Measurements from ENCODE around the gene RCBTB2.

Gene RCBTB2

GRCh38 chr13:48578516-48579164 is 45.8 kb upstream of the RCBTB2 start:
- Histone ChIP-seq H3K4me1 (ENCODE audit: insufficient read depth, insufficient read length) (no peaks in the 10 kb centered on the region), H3K4me3 (ENCODE audit: insufficient read length, low read depth) (no peak overlapping the region), H3K36me3 (ENCODE audit: insufficient read depth, insufficient read length, low read length) (no peaks in the 10 kb centered on the region), H3K27me3 (ENCODE audit: insufficient read depth, insufficient read length) (no peaks in the 10 kb centered on the region), H3K9me3 (ENCODE audit: insufficient read depth, low read length) (no peaks in the 10 kb centered on the region), H3K9ac (ENCODE audit: insufficient read length, low read depth) (no peak overlapping the region)
- no peak for TF ChIP-seq ZNF274 (IDR thresholded peaks at IDR 0.05; ENCODE audit: low read depth, low read length)
- no peak for DNase-seq (ENCODE audit: low read depth, low spot score)

- no peak for TF ChIP-seq SUZ12 (IDR thresholded peaks at IDR 0.05; ENCODE audit: extremely low read depth, insufficient read depth, insufficient read length)
- no peak for TF ChIP-seq YY1 (IDR thresholded peaks at IDR 0.05; ENCODE audit: insufficient read depth, insufficient read length)
- TF ChIP-seq ZNF274 (IDR thresholded peaks at IDR 0.05; ENCODE audit: low read depth, low read length): no peak
- Histone ChIP-seq H3K9ac (ENCODE audit: insufficient read length, low read depth) (no peak overlapping the region), H3K4me3 (ENCODE audit: insufficient read length, low read depth) (no peak overlapping the region), H3K36me3 (ENCODE audit: insufficient read depth, insufficient read length, low read length) (no peaks in the 10 kb centered on the region), H3K27me3 (ENCODE audit: insufficient read depth, insufficient read length) (no peaks in the 10 kb centered on the region), H3K4me1 (ENCODE audit: insufficient read depth, insufficient read length) (no peaks in the 10 kb centered on the region), H3K9me3 (ENCODE audit: insufficient read depth, low read length) (no peaks in the 10 kb centered on the region)
- DNase-seq (ENCODE audit: low read depth, low spot score): no peak
Observed at GRCh38 chr13:48576448-48577010, 43.6 kb upstream of the RCBTB2 start.

GRCh38 chr13:48575031-48575430 is 42.2 kb upstream of the RCBTB2 start:
- Histone ChIP-seq H3K27me3 (ENCODE audit: insufficient read depth, insufficient read length) (no peaks in the 10 kb centered on the region), H3K4me1 (ENCODE audit: insufficient read depth, insufficient read length) (no peaks in the 10 kb centered on the region), H3K36me3 (ENCODE audit: insufficient read depth, insufficient read length, low read length) (no peaks in the 10 kb centered on the region), H3K4me3 (ENCODE audit: insufficient read length, low read depth) (no peak overlapping the region), H3K9ac (ENCODE audit: insufficient read length, low read depth) (no peak overlapping the region), H3K9me3 (ENCODE audit: insufficient read depth, low read length) (no peaks in the 10 kb centered on the region)
- no peak for DNase-seq (ENCODE audit: low read depth, low spot score)
- TF ChIP-seq SUZ12 (IDR thresholded peaks at IDR 0.05; ENCODE audit: extremely low read depth, insufficient read depth, insufficient read length) (no peak), YY1 (IDR thresholded peaks at IDR 0.05; ENCODE audit: insufficient read depth, insufficient read length) (no peak), ZNF274 (IDR thresholded peaks at IDR 0.05; ENCODE audit: low read depth, low read length) (no peak)

GRCh38 chr13:48574041-48574796 is 41.3 kb upstream of the RCBTB2 start:
- Histone ChIP-seq H3K9me3 (ENCODE audit: insufficient read depth, low read length) (no peaks in the 10 kb centered on the region), H3K27me3 (ENCODE audit: insufficient read depth, insufficient read length) (no peaks in the 10 kb centered on the region), H3K4me1 (ENCODE audit: insufficient read depth, insufficient read length) (no peaks in the 10 kb centered on the region), H3K9ac (ENCODE audit: insufficient read length, low read depth) (no peak overlapping the region), H3K4me3 (ENCODE audit: insufficient read length, low read depth) (no peak overlapping the region), H3K36me3 (ENCODE audit: insufficient read depth, insufficient read length, low read length) (no peaks in the 10 kb centered on the region)
- DNase-seq (ENCODE audit: low read depth, low spot score): no peak
- TF ChIP-seq ZNF274 (IDR thresholded peaks at IDR 0.05; ENCODE audit: low read depth, low read length) (no peak), SUZ12 (IDR thresholded peaks at IDR 0.05; ENCODE audit: extremely low read depth, insufficient read depth, insufficient read length) (no peak), YY1 (IDR thresholded peaks at IDR 0.05; ENCODE audit: insufficient read depth, insufficient read length) (no peak)

GRCh38 chr13:48573213-48574007 is 40.5 kb upstream of the RCBTB2 start:
- H3K9ac ChIP-seq (ENCODE audit: insufficient read length, low read depth): no peak overlapping the region
- TF ChIP-seq YY1 (IDR thresholded peaks at IDR 0.05; ENCODE audit: insufficient read depth, insufficient read length): no peak
- TF ChIP-seq SUZ12 (IDR thresholded peaks at IDR 0.05; ENCODE audit: extremely low read depth, insufficient read depth, insufficient read length): no peak
- no peak for TF ChIP-seq ZNF274 (IDR thresholded peaks at IDR 0.05; ENCODE audit: low read depth, low read length)
- H3K9me3 ChIP-seq (ENCODE audit: insufficient read depth, low read length): no peaks in the 10 kb centered on the region
- DNase-seq (ENCODE audit: low read depth, low spot score): no peak
- no peak overlapping the region for H3K4me3 ChIP-seq (ENCODE audit: insufficient read length, low read depth)
- H3K36me3 ChIP-seq (ENCODE audit: insufficient read depth, insufficient read length, low read length): no peaks in the 10 kb centered on the region
- no peaks in the 10 kb centered on the region for H3K27me3 ChIP-seq (ENCODE audit: insufficient read depth, insufficient read length)
- H3K4me1 ChIP-seq (ENCODE audit: insufficient read depth, insufficient read length): no peaks in the 10 kb centered on the region

GRCh38 chr13:48571126-48571913 is 38.4 kb upstream of the RCBTB2 start:
- TF ChIP-seq YY1 (IDR thresholded peaks at IDR 0.05; ENCODE audit: insufficient read depth, insufficient read length): no peak
- Histone ChIP-seq H3K4me3 (ENCODE audit: insufficient read length, low read depth) (no peak overlapping the region), H3K4me1 (ENCODE audit: insufficient read depth, insufficient read length) (no peaks in the 10 kb centered on the region), H3K36me3 (ENCODE audit: insufficient read depth, insufficient read length, low read length) (no peaks in the 10 kb centered on the region), H3K9me3 (ENCODE audit: insufficient read depth, low read length) (no peaks in the 10 kb centered on the region), H3K27me3 (ENCODE audit: insufficient read depth, insufficient read length) (no peaks in the 10 kb centered on the region), H3K9ac (ENCODE audit: insufficient read length, low read depth) (no peak overlapping the region)
- DNase-seq (ENCODE audit: low read depth, low spot score): no peak
